GM12878 (cell line): Measurements from ENCODE around the gene PPP4C. TPM values are rescaled to one million over a fixed set of nuclear protein-coding genes. Genes with fewer than 3 reads are reported as not detected.

Experiments
- BMI1 ChIP-seq: fragments of 450-650 bp; IDR thresholded peaks from 2 replicates; pipeline ENCODE4 v1.6.1; 2016; ENCODE audit warnings: mild to moderate bottlenecking, moderate library complexity, borderline replicate concordance
- CBX5 ChIP-seq: sonication (generic); IDR thresholded peaks from 2 replicates; pipeline ENCODE4 v1.6.1; 2016; ENCODE audit warnings: low read depth, moderate library complexity, mild to moderate bottlenecking, inconsistent platforms
- JUND ChIP-seq: IDR thresholded peaks from 2 replicates; pipeline ENCODE4 v1.6.1; 2012; ENCODE audit warnings: low read depth, mild to moderate bottlenecking, low read length, improper control_type of control experiment, moderate library complexity
- LARP7 ChIP-seq: fragments of 450-650 bp; IDR thresholded peaks from 2 replicates; pipeline ENCODE4 v1.6.1; 2017; ENCODE audit warnings: mild to moderate bottlenecking
- MEF2A ChIP-seq: IDR thresholded peaks from 2 replicates; pipeline ENCODE4 v1.6.1; 2011; ENCODE audit warnings: low read depth, mild to moderate bottlenecking, low read length, moderate library complexity; ENCODE audit not compliant: insufficient read depth
- NFIC ChIP-seq: IDR thresholded peaks from 2 replicates; pipeline ENCODE4 v1.6.1; 2012; ENCODE audit warnings: low read depth, mild to moderate bottlenecking, inconsistent platforms, low read length, moderate library complexity
- NRF1 ChIP-seq: conservative IDR thresholded peaks from 2 replicates; pipeline ENCODE4 v1.6.1; 2011; ENCODE audit warnings: mild to moderate bottlenecking, low read depth, low read length, improper control_type of control experiment
- RAD51 ChIP-seq: fragments of 450-650 bp; IDR thresholded peaks from 2 replicates; pipeline ENCODE4 v1.6.1; 2016; ENCODE audit warnings: moderate library complexity, mild to moderate bottlenecking, inconsistent platforms
- SMARCA5 ChIP-seq: fragments of 450-650 bp; IDR thresholded peaks from 2 replicates; pipeline ENCODE4 v1.6.1; 2017; ENCODE audit warnings: mild to moderate bottlenecking
- SMC3 ChIP-seq: IDR thresholded peaks from 2 replicates; pipeline ENCODE4 v1.6.1; 2011; ENCODE audit warnings: low read length, improper control_type of control experiment, borderline replicate concordance
- STAT3 ChIP-seq: IDR thresholded peaks from 2 replicates; pipeline ENCODE4 v1.6.1; 2011; ENCODE audit warnings: low read depth, low read length, improper control_type of control experiment
- YY1 ChIP-seq: IDR thresholded peaks from 2 replicates; pipeline ENCODE4 v1.6.1; 2011; ENCODE audit warnings: low read depth, mild to moderate bottlenecking, low read length
- ZNF384 ChIP-seq: IDR thresholded peaks from 2 replicates; pipeline ENCODE4 v1.6.1; 2012; ENCODE audit warnings: low read depth, mild to moderate bottlenecking, low read length, improper control_type of control experiment, borderline replicate concordance
- ZSCAN29 ChIP-seq: fragments of 450-650 bp; IDR thresholded peaks from 2 replicates; pipeline ENCODE4 v1.6.1; 2017; ENCODE audit warnings: mild to moderate bottlenecking, moderate library complexity
- polyA plus RNA-seq, 11 experiments: library from polyadenylated mRNA; depleted of rRNA in 4 of 11; unstranded in 6 of 11; stranded (reverse) in 5 of 11; fragments of >200 nt; fragmentation: Nextera tagmentation in 4 of 11; fragmentation: Illumina TruSeq in 1 of 11; extraction: Ambion mirVana in 4 of 11; extraction: Trizol in 1 of 11; gene quantifications; 1 replicate in 1 of 11; 2 replicates in 10 of 11; pipeline versions ENCODE4 v1.2.1 to v1.2.3, GENCODE V29; 2011 to 2016; ENCODE audit warnings: inconsistent platforms in 2 of 11, missing spikeins in 2 of 11, low read depth in 1 of 11
- total RNA-seq, 4 experiments: library from RNA; depleted of rRNA in 3 of 4; stranded (reverse); fragments of >200 nt in 3 of 4; fragmentation: Illumina TruSeq in 1 of 4; extraction: Trizol in 1 of 4; gene quantifications; 2 replicates each; pipeline versions ENCODE4 v1.2.1 to v1.2.3, GENCODE V29; 2013 to 2021
- TF ChIP-seq, protein P1 (sequence below): fragments of 450-650 bp; IDR thresholded peaks from 2 replicates; pipeline ENCODE4 v1.6.1; 2017; ENCODE audit warnings: mild to moderate bottlenecking, moderate library complexity
- TF ChIP-seq, protein P2 (sequence below): fragments of 450-650 bp; conservative IDR thresholded peaks from 2 replicates; pipeline ENCODE4 v1.6.1; 2017; ENCODE audit warnings: mild to moderate bottlenecking, moderate library complexity
- TF ChIP-seq, protein P3 (sequence below): fragments of 450-650 bp; IDR thresholded peaks from 2 replicates; pipeline ENCODE4 v1.6.1; 2017; ENCODE audit warnings: mild to moderate bottlenecking
- TF ChIP-seq, protein P4 (sequence below): fragments of 150-350 bp; IDR thresholded peaks from 2 replicates; pipeline ENCODE4 v1.6.1; 2014; ENCODE audit warnings: mild to moderate bottlenecking, low read depth, low read length

PPP4C gene
- total and polyA plus RNA-seq, 10 of the 15 experiments (the other 5 are each of a cell fraction or from before 2014, with no cell fraction given) = 2.7 to 240 (median 124) TPM

DNA sequence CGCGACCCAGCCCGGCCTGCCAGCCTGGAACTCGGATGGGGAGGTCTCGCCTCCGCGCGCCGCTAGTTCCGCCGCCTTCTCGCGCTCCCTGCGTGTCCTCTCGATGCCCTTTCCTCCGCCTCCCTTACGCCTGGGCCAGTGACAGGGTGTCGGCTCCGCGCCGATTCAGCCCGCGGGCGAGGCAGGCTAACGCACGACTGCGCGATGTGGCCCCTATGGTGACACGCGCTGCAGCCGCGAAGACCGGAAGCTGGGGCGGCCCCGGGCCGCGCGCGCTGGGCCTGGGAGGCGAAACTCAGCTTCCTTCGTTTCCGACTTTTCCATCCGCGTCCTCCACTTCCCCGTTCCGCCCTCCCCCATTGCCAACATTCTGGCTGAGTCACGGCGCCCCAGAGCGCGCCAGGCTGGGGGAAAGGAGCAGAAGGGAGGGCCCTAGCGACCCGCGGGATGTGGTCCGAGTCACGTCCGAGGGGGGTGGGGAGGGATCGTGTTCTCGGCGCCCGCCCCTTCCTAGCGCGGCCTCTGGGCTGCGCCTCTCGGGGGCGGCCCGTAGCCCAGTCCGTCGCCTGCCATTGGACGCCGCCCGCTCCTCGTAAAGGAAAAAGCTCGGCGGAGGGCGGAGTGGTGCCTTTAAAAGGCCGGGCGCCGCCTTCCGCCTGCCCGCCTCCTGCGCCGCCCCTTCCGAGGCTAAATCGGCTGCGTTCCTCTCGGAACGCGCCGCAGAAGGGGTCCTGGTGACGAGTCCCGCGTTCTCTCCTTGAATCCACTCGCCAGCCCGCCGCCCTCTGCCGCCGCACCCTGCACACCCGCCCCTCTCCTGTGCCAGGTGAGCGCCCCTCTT, 10.5 kb upstream of the PPP4C start, which contains the start of gene ALDOA (continued):
- TF ChIP-seq NFIC (no peak), YY1 (0 out of 2 replicates have a peak, but pooled peaks have one; percentile 3), BMI1 (no peak), MEF2A (no peak), SMC3 (no peak), SMARCA5 (peak; percentile 78), NRF1 (peak; percentile 82), JUND (peak; percentile 35; the same call in 1 of the 2 replicates), LARP7 (peak; percentile 96), STAT3 (no peak), RAD51 (no peak), ZNF384 (no peak), CBX5 (no peak), ZSCAN29 (no peak)
- TF ChIP-seq, protein P1, sequence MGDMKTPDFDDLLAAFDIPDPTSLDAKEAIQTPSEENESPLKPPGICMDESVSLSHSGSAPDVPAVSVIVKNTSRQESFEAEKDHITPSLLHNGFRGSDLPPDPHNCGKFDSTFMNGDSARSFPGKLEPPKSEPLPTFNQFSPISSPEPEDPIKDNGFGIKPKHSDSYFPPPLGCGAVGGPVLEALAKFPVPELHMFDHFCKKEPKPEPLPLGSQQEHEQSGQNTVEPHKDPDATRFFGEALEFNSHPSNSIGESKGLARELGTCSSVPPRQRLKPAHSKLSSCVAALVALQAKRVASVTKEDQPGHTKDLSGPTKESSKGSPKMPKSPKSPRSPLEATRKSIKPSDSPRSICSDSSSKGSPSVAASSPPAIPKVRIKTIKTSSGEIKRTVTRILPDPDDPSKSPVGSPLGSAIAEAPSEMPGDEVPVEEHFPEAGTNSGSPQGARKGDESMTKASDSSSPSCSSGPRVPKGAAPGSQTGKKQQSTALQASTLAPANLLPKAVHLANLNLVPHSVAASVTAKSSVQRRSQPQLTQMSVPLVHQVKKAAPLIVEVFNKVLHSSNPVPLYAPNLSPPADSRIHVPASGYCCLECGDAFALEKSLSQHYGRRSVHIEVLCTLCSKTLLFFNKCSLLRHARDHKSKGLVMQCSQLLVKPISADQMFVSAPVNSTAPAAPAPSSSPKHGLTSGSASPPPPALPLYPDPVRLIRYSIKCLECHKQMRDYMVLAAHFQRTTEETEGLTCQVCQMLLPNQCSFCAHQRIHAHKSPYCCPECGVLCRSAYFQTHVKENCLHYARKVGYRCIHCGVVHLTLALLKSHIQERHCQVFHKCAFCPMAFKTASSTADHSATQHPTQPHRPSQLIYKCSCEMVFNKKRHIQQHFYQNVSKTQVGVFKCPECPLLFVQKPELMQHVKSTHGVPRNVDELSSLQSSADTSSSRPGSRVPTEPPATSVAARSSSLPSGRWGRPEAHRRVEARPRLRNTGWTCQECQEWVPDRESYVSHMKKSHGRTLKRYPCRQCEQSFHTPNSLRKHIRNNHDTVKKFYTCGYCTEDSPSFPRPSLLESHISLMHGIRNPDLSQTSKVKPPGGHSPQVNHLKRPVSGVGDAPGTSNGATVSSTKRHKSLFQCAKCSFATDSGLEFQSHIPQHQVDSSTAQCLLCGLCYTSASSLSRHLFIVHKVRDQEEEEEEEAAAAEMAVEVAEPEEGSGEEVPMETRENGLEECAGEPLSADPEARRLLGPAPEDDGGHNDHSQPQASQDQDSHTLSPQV = no peak
- TF ChIP-seq, protein P2, sequence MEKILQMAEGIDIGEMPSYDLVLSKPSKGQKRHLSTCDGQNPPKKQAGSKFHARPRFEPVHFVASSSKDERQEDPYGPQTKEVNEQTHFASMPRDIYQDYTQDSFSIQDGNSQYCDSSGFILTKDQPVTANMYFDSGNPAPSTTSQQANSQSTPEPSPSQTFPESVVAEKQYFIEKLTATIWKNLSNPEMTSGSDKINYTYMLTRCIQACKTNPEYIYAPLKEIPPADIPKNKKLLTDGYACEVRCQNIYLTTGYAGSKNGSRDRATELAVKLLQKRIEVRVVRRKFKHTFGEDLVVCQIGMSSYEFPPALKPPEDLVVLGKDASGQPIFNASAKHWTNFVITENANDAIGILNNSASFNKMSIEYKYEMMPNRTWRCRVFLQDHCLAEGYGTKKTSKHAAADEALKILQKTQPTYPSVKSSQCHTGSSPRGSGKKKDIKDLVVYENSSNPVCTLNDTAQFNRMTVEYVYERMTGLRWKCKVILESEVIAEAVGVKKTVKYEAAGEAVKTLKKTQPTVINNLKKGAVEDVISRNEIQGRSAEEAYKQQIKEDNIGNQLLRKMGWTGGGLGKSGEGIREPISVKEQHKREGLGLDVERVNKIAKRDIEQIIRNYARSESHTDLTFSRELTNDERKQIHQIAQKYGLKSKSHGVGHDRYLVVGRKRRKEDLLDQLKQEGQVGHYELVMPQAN = peak; percentile 91
- TF ChIP-seq, protein P3, sequence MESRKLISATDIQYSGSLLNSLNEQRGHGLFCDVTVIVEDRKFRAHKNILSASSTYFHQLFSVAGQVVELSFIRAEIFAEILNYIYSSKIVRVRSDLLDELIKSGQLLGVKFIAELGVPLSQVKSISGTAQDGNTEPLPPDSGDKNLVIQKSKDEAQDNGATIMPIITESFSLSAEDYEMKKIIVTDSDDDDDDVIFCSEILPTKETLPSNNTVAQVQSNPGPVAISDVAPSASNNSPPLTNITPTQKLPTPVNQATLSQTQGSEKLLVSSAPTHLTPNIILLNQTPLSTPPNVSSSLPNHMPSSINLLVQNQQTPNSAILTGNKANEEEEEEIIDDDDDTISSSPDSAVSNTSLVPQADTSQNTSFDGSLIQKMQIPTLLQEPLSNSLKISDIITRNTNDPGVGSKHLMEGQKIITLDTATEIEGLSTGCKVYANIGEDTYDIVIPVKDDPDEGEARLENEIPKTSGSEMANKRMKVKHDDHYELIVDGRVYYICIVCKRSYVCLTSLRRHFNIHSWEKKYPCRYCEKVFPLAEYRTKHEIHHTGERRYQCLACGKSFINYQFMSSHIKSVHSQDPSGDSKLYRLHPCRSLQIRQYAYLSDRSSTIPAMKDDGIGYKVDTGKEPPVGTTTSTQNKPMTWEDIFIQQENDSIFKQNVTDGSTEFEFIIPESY = no peak
- TF ChIP-seq, protein P4, sequence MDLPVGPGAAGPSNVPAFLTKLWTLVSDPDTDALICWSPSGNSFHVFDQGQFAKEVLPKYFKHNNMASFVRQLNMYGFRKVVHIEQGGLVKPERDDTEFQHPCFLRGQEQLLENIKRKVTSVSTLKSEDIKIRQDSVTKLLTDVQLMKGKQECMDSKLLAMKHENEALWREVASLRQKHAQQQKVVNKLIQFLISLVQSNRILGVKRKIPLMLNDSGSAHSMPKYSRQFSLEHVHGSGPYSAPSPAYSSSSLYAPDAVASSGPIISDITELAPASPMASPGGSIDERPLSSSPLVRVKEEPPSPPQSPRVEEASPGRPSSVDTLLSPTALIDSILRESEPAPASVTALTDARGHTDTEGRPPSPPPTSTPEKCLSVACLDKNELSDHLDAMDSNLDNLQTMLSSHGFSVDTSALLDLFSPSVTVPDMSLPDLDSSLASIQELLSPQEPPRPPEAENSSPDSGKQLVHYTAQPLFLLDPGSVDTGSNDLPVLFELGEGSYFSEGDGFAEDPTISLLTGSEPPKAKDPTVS = no peak
